Stomach (tissue), 9 donors: ENCODE results near the gene MTM1. TPM values are rescaled to one million over a fixed set of nuclear protein-coding genes. Genes with fewer than 3 reads are reported as not detected.

ENCODE experiments used
- DNase-seq, 2 donors: peaks; one replicate each; pipeline versions ENCODE4 v3.0.0 to v3.0.0-alpha.2; 2013 to 2019
- H3K27ac ChIP-seq, 5 donors: fragments of 200-600 bp in 4 of 5; sonication (generic) in 4 of 5; one replicate each; pipeline ENCODE4 v1.5.1; 2013 to 2019; ENCODE audit warnings: mild to moderate bottlenecking in 1 of 5, moderate library complexity in 1 of 5
- H3K27me3 ChIP-seq, 3 donors: fragments of 200-600 bp; sonication (generic); one replicate each; pipeline ENCODE4 v1.5.1; 2017 to 2019; ENCODE audit warnings: mixed run types in 1 of 3
- H3K36me3 ChIP-seq, 4 donors: fragments of 200-600 bp; sonication (generic); 1 replicate in 3 of 4; 2 replicates in 1 of 4; pipeline ENCODE4 v1.5.1; 2016 to 2019
- H3K4me1 ChIP-seq, 4 donors: fragments of 200-600 bp; sonication (generic); one replicate each; pipeline ENCODE4 v1.5.1; 2016 to 2019
- H3K4me3 ChIP-seq, 4 donors: fragments of 200-600 bp; sonication (generic) in 3 of 4; one replicate each; pipeline ENCODE4 v1.5.1; 2016 to 2019; ENCODE audit warnings: mild to moderate bottlenecking in 1 of 4
- H3K9me3 ChIP-seq, 4 donors: fragments of 200-600 bp; sonication (generic); one replicate each; pipeline ENCODE4 v1.5.1; 2016 to 2019
- EP300 ChIP-seq: sonication (generic); formaldehyde crosslinking; IDR thresholded peaks from one replicate; pipeline ENCODE4 v1.6.1; 2017; ENCODE audit warnings: antibody characterized with exemption
- POLR2A ChIP-seq, 4 donors: fragments of 450-650 bp; IDR thresholded peaks; one replicate each; pipeline ENCODE4 v1.6.1; 2016; ENCODE audit warnings: antibody characterized with exemption in 4 of 4, control low read depth in 2 of 4, mild to moderate bottlenecking in 1 of 4, moderate library complexity in 1 of 4
- POLR2AphosphoS5 ChIP-seq, 3 donors: sonication (generic); formaldehyde crosslinking; IDR thresholded peaks; one replicate each; pipeline ENCODE4 v1.6.1; 2016; ENCODE audit warnings: antibody characterized with exemption in 3 of 3
- WGBS, 5 donors: extraction: QIAGEN DNeasy Blood & Tissue Kit in 3 of 5; methylation state at CpG; one replicate each; pipeline versions ENCODE4 v1.1.5 to v1.1.7; 2013 to 2018; 5-methylcytosine and 5-hydroxymethylcytosine counted together
- intact Hi-C: fragments of 100-400 bp; cut with DNase I; formaldehyde crosslinking; loops from one replicate; pipeline ENCODE4 v1.15.1; 2023; ENCODE audit warnings: low total_unique reads
- polyA plus RNA-seq, 3 donors: library from polyadenylated mRNA; stranded (reverse); fragments of 200-250 nt; gene quantifications; one replicate each; pipeline ENCODE4 v1.2.3, GENCODE V29; 2013
- total RNA-seq, 5 donors: library from RNA; depleted of rRNA; stranded (reverse); fragments of >200 nt; gene quantifications; one replicate each; pipeline versions ENCODE4 v1.1.0 to v1.2.3, GENCODE V29; 2014 to 2016
- TF ChIP-seq, protein P1 (sequence below), 7 experiments: fragments of 450-650 bp in 4 of 7; fragments of 200-600 bp in 3 of 7; sonication (generic) in 3 of 7; IDR thresholded peaks; one replicate each; pipeline ENCODE4 v1.5.1; 2016 to 2019; ENCODE audit warnings: antibody characterized with exemption in 7 of 7, control low read depth in 2 of 7, mild to moderate bottlenecking in 1 of 7
- donor health status: healthy with polysubstance abuse.
- donor health status: Bipolar disorder and iron deficiency.
- donor health status: healthy.

Gene MTM1
- total and polyA plus RNA-seq, 8 donors: 3.5 to 28.0 (median 6.7) TPM

DNA sequence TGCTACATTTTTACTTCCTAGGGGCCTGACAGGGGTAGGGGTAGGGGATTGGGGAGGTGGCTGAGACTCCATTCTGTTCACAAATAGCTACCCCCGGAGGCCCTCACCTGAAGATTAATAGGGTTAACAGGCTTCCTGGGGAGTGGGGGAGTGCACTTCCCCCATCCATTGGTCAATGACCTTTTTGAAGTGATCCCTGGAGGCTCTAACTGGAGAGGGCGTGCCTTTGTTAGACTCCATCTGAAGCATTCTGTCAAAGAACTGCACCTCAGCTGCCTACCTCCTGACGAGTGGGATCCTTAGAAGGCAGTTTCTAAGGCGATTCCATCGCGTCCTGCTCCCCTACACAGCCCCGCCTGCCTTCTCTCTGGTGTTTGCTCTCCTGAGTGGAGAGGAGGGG lies 10.0 kb upstream of the MTM1 start:
- no peak overlapping the region for H3K27ac ChIP-seq
- no peak for DNase-seq
- no peaks in the 10 kb centered on the region for H3K4me1 ChIP-seq
- H3K9me3 ChIP-seq: no peaks in the 10 kb centered on the region
- no peak overlapping the region for H3K4me3 ChIP-seq
- H3K27me3 ChIP-seq: peaks cover 0 to 9% (median 0%) of the 10 kb centered on the region in 3 donors
- intact Hi-C loops: no loop called here
- TF ChIP-seq EP300 (no peak), POLR2AphosphoS5 (IDR thresholded peaks at IDR 0.05) (no peak), POLR2A (IDR thresholded peaks at IDR 0.05) (no peak)
- TF ChIP-seq, protein P1, sequence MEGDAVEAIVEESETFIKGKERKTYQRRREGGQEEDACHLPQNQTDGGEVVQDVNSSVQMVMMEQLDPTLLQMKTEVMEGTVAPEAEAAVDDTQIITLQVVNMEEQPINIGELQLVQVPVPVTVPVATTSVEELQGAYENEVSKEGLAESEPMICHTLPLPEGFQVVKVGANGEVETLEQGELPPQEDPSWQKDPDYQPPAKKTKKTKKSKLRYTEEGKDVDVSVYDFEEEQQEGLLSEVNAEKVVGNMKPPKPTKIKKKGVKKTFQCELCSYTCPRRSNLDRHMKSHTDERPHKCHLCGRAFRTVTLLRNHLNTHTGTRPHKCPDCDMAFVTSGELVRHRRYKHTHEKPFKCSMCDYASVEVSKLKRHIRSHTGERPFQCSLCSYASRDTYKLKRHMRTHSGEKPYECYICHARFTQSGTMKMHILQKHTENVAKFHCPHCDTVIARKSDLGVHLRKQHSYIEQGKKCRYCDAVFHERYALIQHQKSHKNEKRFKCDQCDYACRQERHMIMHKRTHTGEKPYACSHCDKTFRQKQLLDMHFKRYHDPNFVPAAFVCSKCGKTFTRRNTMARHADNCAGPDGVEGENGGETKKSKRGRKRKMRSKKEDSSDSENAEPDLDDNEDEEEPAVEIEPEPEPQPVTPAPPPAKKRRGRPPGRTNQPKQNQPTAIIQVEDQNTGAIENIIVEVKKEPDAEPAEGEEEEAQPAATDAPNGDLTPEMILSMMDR (IDR thresholded peaks at IDR 0.05): no peak
- WGBS, 5 donors: 30 to 67% (median 46%) methylated on average over 6 to 7 of the region's 7 CpGs
- no peaks in the 10 kb centered on the region for H3K36me3 ChIP-seq

DNA sequence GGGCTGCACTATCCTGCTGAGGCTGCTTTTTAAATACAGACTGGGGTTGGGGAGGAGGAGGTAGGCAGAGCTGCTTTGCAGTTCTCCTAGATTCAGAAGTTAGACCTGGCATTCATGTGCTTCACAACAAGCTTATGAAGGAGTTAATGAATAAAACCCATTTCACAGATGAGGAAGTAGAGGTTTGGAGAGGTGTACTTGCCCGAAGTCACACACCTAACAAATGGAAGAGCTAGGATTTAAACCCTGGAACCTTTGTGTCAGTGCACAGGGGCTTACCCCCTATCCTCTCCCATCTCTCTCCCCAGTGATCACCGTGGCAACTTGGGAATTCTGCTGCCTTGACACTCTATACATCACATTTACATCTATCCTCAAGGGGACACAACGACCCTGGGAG lies 3.6 kb upstream of the MTM1 start:
- Histone ChIP-seq H3K27ac (no peak overlapping the region), H3K4me3 (no peak overlapping the region), H3K27me3 (peaks cover 0 to 5% (median 0%) of the 10 kb centered on the region in 3 donors), H3K9me3 (no peaks in the 10 kb centered on the region), H3K36me3 (no peaks in the 10 kb centered on the region), H3K4me1 (peaks cover 0 to 6% (median 3%) of the 10 kb centered on the region in 4 donors)
- no peak for DNase-seq
- intact Hi-C loops: no loop called here
- TF ChIP-seq, protein P1 (IDR thresholded peaks at IDR 0.05): no peak
- no peak for TF ChIP-seq POLR2AphosphoS5 (IDR thresholded peaks at IDR 0.05)
- 55 to 74% (median 66%) methylated on average over 3 of the region's 3 CpGs for WGBS, 5 donors

DNA sequence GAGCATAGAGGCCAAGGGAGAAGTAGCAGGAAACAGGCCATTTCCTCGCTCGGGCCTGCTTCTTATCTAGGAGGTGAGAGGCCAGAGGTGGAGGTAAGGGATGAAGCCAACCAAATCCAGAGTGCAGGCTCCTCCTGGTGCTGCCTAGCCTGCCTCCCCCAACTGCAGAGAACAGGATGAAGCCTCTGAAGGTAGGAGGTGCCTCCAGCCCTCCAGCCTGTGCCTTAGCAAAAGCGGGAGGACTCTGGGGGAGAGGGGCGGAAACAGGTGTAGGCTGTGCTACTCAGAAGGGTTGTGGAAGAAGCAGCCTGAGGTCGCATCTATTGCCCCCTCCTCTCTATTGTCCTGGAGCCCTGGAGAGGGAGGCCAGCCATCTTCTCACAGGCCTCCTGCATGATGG lies 2.9 kb upstream of the MTM1 start:
- WGBS, 5 donors: 66 to 81% (median 69%) methylated on average over 4 to 5 of the region's 5 CpGs

DNA sequence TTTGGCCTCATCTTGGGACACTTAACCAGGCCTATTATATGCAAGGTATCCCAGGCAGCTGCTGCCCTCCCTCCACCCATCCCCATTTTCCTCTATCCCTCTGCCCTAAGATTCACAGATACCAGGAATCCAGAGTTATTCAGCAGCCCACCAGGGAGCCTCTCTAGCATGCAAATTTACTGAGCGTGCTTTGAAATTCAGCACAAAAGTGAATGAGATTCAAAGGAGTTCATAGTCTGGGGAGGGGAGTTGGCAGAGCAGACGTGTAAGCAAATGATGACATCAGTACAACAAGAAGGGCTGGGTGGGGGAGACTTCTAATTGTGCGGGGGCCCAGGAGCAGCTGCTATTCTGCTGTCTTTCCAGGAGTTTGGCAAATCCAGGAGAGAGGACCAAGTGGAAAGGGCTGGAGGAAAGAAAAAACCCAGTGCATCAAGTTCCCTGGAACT lies 1.7 kb upstream of the MTM1 start:
- Histone ChIP-seq H3K4me1 (peaks cover 0 to 25% (median 12%) of the 10 kb centered on the region in 4 donors), H3K9me3 (no peaks in the 10 kb centered on the region), H3K27me3 (peaks cover 0 to 5% (median 0%) of the 10 kb centered on the region in 3 donors), H3K27ac (no peak overlapping the region), H3K4me3 (no peak overlapping the region), H3K36me3 (no peaks in the 10 kb centered on the region)
- DNase-seq: peak in 1 of 2 donors; percentile 25
- intact Hi-C loops: no loop called here
- 36 to 84% (median 57%) methylated on average over 3 of the region's 3 CpGs for WGBS, 5 donors
- TF ChIP-seq POLR2AphosphoS5 (IDR thresholded peaks at IDR 0.05) (no peak), POLR2A (IDR thresholded peaks at IDR 0.05) (no peak), EP300 (no peak)
- TF ChIP-seq, protein P1 (IDR thresholded peaks at IDR 0.05): no peak

More for the DNA sequence above, 2.9 kb upstream of the MTM1 start:
- Histone ChIP-seq H3K4me3 (no peak overlapping the region), H3K9me3 (no peaks in the 10 kb centered on the region), H3K36me3 (no peaks in the 10 kb centered on the region), H3K27me3 (peaks cover 0 to 5% (median 0%) of the 10 kb centered on the region in 3 donors), H3K4me1 (peaks cover 0 to 13% (median 6%) of the 10 kb centered on the region in 4 donors), H3K27ac (no peak overlapping the region)
- intact Hi-C loops: no loop called here
- TF ChIP-seq POLR2A (IDR thresholded peaks at IDR 0.05) (no peak), POLR2AphosphoS5 (IDR thresholded peaks at IDR 0.05) (no peak), EP300 (no peak)
- TF ChIP-seq, protein P1 (IDR thresholded peaks at IDR 0.05): no peak
- no peak for DNase-seq
